Right lobe of liver (tissue), 6 donors: Measurements from ENCODE around the gene HSD17B12. TPM values are rescaled to one million over a fixed set of nuclear protein-coding genes. Genes with fewer than 3 reads are reported as not detected.

Source experiments
- ATAC-seq, 4 donors: fragments of 200-7000 bp; cut with Tn5 transposase; one replicate each; pipeline ENCODE4 v1.9.1; 2020; ENCODE audit warnings: mild to moderate bottlenecking in 4 of 4, moderate library complexity in 4 of 4
- DNase-seq, 3 donors: peaks; one replicate each; pipeline ENCODE4 v3.0.0-alpha.2; 2020
- H3K27ac ChIP-seq, 3 donors: fragments of 200-600 bp; one replicate each; pipeline ENCODE4 v1.8.0; 2022
- H3K27me3 ChIP-seq, 2 donors: fragments of 200-600 bp; one replicate each; pipeline ENCODE4 v1.8.0; 2022
- H3K36me3 ChIP-seq, 4 donors: fragments of 200-600 bp; sonication (generic) in 1 of 4; one replicate each; pipeline versions ENCODE4 v1.5.1 to v1.8.0; 2017 to 2022; ENCODE audit warnings: control low read depth in 1 of 4
- H3K4me1 ChIP-seq, 4 donors: fragments of 200-600 bp; sonication (generic) in 1 of 4; one replicate each; pipeline versions ENCODE4 v1.5.1 to v1.8.0; 2017 to 2022; ENCODE audit warnings: control low read depth in 1 of 4
- H3K4me3 ChIP-seq, 3 donors: fragments of 200-600 bp; one replicate each; pipeline ENCODE4 v1.8.0; 2022
- H3K9me3 ChIP-seq, 4 donors: fragments of 200-600 bp; sonication (generic) in 1 of 4; one replicate each; pipeline versions ENCODE4 v1.5.1 to v1.8.0; 2017 to 2022; ENCODE audit warnings: control low read depth in 1 of 4
- POLR2A ChIP-seq: fragments of 450-650 bp; IDR thresholded peaks from one replicate; pipeline ENCODE4 v1.6.1; 2017; ENCODE audit warnings: antibody characterized with exemption, mild to moderate bottlenecking
- WGBS: methylation state at CpG from one replicate; pipeline ENCODE4 v1.1.6; 2018; ENCODE audit warnings: low coverage, low lambda C conversion rate; ENCODE audit not compliant: insufficient coverage; ENCODE audit errors: missing lambda C conversion rate; 5-methylcytosine and 5-hydroxymethylcytosine counted together
- intact Hi-C, 2 donors: fragments of 100-400 bp; cut with DNase I; formaldehyde crosslinking; loops; one replicate each; pipeline versions ENCODE4 v1.11.2 to v1.14.1; 2022
- total RNA-seq, 6 experiments: library from RNA; depleted of rRNA in 2 of 6; stranded (reverse); fragments of >200 nt in 2 of 6; fragmentation: NEBNext Ultra II Directional in 3 of 6; extraction: Animal tissue kit (Norgen Biotek cat#: 25700) in 3 of 6; gene quantifications; one replicate each; pipeline versions ENCODE4 v1.1.0 to v1.2.4, GENCODE V29; 2016 to 2023
- TF ChIP-seq, protein P1 (sequence below), 4 donors: fragments of 200-600 bp in 3 of 4; fragments of 450-650 bp in 1 of 4; IDR thresholded peaks; one replicate each; pipeline versions ENCODE4 v1.5.1 to v1.8.0; 2016 to 2022; ENCODE audit warnings: antibody characterized with exemption in 4 of 4, mild to moderate bottlenecking in 2 of 4
- donor health status: DM: no; HTN: yes; CAD: no.
- donor health status: DM: no; HTN: no; CAD: no.
- donor health status: DM: no; HTN: no; CAD: no.
- donor health status: DM: no; HTN: yes; CAD: no.
- donor health status: DM: no; HTN: yes; CAD: no.

Gene HSD17B12
- total RNA-seq, 6 experiments from 2014 or later = 68.3 to 107 (median 93.2) TPM

DNA sequence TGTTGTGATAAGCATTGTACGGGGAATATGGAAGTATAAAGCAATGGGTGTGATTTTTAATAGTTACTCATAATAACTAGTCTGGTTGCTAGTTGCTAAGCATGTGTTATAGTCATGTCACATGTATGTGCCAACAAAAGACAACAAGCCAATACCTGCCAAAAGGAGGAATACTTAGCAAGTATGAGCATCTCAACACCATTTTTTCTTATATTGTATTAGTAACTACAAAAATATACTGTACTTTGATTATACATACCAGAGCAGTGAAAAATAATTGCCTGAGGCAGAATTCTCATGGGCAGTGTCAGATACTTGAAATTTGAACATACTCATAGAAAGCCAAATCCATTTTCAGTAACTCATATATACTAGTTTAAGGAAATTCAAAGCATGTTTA lies 137.7 kb downstream of the HSD17B12 start:
- H3K36me3 ChIP-seq = peaks cover 0 to 15% (median 2%) of the 10 kb centered on the region in 4 donors
- no peak for ATAC-seq
- no peak overlapping the region for H3K4me3 ChIP-seq
- no peak for DNase-seq
- no peaks in the 10 kb centered on the region for H3K9me3 ChIP-seq
- TF ChIP-seq, protein P1, sequence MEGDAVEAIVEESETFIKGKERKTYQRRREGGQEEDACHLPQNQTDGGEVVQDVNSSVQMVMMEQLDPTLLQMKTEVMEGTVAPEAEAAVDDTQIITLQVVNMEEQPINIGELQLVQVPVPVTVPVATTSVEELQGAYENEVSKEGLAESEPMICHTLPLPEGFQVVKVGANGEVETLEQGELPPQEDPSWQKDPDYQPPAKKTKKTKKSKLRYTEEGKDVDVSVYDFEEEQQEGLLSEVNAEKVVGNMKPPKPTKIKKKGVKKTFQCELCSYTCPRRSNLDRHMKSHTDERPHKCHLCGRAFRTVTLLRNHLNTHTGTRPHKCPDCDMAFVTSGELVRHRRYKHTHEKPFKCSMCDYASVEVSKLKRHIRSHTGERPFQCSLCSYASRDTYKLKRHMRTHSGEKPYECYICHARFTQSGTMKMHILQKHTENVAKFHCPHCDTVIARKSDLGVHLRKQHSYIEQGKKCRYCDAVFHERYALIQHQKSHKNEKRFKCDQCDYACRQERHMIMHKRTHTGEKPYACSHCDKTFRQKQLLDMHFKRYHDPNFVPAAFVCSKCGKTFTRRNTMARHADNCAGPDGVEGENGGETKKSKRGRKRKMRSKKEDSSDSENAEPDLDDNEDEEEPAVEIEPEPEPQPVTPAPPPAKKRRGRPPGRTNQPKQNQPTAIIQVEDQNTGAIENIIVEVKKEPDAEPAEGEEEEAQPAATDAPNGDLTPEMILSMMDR (IDR thresholded peaks at IDR 0.05) = no peak
- TF ChIP-seq POLR2A = no peak
- no peak overlapping the region for H3K27ac ChIP-seq
- H3K27me3 ChIP-seq = no peaks in the 10 kb centered on the region
- H3K4me1 ChIP-seq = no peaks in the 10 kb centered on the region
- intact Hi-C loops = no loop called here
- WGBS = 83% methylated on average over 1 of the region's 1 CpG

DNA sequence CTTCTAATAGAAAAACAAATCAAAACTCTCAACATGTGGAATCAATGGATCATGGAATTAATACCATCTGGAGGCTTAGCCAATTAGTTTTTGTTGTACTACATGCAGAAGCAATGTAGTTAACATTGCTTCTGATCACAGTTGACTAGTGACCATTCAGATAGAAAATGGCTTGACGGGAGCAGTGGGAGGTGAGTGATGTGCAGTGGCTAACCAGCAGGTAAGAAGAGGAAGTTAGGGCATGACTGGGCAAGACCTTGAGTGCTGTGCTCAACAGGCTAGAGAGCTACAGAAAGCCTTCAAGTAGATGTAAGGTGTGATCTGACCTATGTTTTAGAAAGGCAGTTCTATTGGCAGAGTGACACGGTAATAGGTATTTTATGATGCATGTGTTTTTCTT lies 139.4 kb downstream of the HSD17B12 start:
- 90% methylated on average over 2 of the region's 2 CpGs for WGBS
- H3K36me3 ChIP-seq = peaks cover 0 to 15% (median 2%) of the 10 kb centered on the region in 4 donors
- intact Hi-C loops = no loop called here

DNA sequence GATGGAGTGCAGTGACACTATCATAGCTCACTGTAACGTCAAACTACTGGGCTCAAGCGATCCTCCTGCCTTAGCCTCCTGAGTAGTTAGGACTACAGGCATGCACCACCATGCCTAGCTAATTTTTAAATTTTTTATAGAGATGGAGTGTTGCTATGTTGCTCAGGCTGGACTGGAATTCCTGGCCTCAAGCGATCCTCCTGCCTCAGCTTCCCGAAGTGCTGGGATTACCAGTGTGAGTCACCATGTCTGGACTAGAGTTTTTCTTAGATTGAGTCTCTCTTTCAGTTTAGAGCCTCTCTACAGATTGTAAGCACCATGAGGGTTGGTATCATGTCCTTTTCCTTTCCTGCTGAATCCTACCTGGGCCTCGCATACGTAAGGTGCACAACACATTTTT lies 142.8 kb downstream of the HSD17B12 start:
- Histone ChIP-seq H3K4me1 (no peaks in the 10 kb centered on the region), H3K9me3 (no peaks in the 10 kb centered on the region), H3K4me3 (no peak overlapping the region), H3K36me3 (peaks cover 0 to 6% (median 1%) of the 10 kb centered on the region in 4 donors), H3K27me3 (no peaks in the 10 kb centered on the region), H3K27ac (no peak overlapping the region)
- intact Hi-C loops = no loop called here
- 90% methylated on average over 5 of the region's 6 CpGs for whole genome bisulfite sequencing
- ATAC-seq (no peak), DNase-seq (no peak)
- TF ChIP-seq, protein P1 (IDR thresholded peaks at IDR 0.05) = no peak
- TF ChIP-seq POLR2A = no peak

More for the DNA sequence above, 139.4 kb downstream of the HSD17B12 start:
- no peaks in the 10 kb centered on the region for H3K27me3 ChIP-seq
- no peak overlapping the region for H3K4me3 ChIP-seq
- DNase-seq (no peak), ATAC-seq (no peak)
- H3K4me1 ChIP-seq = no peaks in the 10 kb centered on the region
- no peak for TF ChIP-seq POLR2A
- TF ChIP-seq, protein P1 (IDR thresholded peaks at IDR 0.05) = no peak
- no peaks in the 10 kb centered on the region for H3K9me3 ChIP-seq
- no peak overlapping the region for H3K27ac ChIP-seq

DNA sequence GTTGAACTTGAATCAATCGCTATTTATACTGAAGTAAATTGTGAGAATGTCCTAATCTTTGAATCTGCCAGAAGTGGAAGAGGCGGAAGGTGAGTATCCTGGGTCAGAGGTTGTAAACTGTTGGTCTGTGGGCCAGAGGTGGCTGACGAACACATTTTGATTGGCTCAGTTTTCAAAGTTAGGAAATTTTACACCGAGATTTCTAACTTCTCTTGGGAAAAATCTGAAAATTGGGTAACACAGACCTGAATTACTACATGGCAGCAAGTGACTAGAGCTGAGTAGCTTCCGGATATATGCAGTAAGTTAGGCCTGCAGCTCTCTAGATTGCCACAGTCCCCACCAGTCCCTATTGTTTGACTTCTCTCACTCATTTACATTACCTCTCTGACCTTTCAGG lies 143.3 kb downstream of the HSD17B12 start:
- ATAC-seq (no peak), DNase-seq (no peak)
- Histone ChIP-seq H3K9me3 (no peaks in the 10 kb centered on the region), H3K36me3 (peaks cover 0 to 6% (median 1%) of the 10 kb centered on the region in 4 donors), H3K27ac (no peak overlapping the region), H3K4me3 (no peak overlapping the region), H3K27me3 (no peaks in the 10 kb centered on the region), H3K4me1 (no peaks in the 10 kb centered on the region)
- TF ChIP-seq POLR2A = no peak
- TF ChIP-seq, protein P1 (IDR thresholded peaks at IDR 0.05) = no peak
- intact Hi-C loops = no loop called here
- 88% methylated on average over 5 of the region's 5 CpGs for whole genome bisulfite sequencing
